GM10266 (cell line): Measurements from ENCODE around the gene EFCAB11.

Source experiments
- DNase-seq: peaks from one replicate; pipeline ENCODE4 v3.0.0; 2012; ENCODE audit errors: extremely low spot score
- CTCF ChIP-seq: IDR thresholded peaks from 2 replicates; pipeline ENCODE4 v1.5.1; 2012; ENCODE audit warnings: mild to moderate bottlenecking, low read depth; ENCODE audit not compliant: control insufficient read depth, insufficient read depth; ENCODE audit errors: missing control alignments

EFCAB11 gene

GRCh38 chr14:89866458-89866857 is 88.1 kb downstream of the EFCAB11 start:
- no peak for TF ChIP-seq CTCF
- no peak for DNase-seq

GRCh38 chr14:89865153-89865552 is 89.4 kb downstream of the EFCAB11 start:
- TF ChIP-seq CTCF: no peak
- no peak for DNase-seq

- no peak for TF ChIP-seq CTCF
- DNase-seq: no peak
Observed at GRCh38 chr14:89862856-89863255, 91.7 kb downstream of the EFCAB11 start.

- no peak for DNase-seq
- TF ChIP-seq CTCF: no peak
Observed at GRCh38 chr14:89861630-89862029, 92.9 kb downstream of the EFCAB11 start.

- no peak for DNase-seq
- TF ChIP-seq CTCF: no peak
Observed at GRCh38 chr14:89858089-89858488, 96.4 kb downstream of the EFCAB11 start.

GRCh38 chr14:89856871-89857345 is 97.6 kb downstream of the EFCAB11 start:
- no peak for DNase-seq
- no peak for TF ChIP-seq CTCF

- no peak for TF ChIP-seq CTCF
- no peak for DNase-seq
Observed at GRCh38 chr14:89855961-89856656, 98.4 kb downstream of the EFCAB11 start.
